Endothelial cell of umbilical vein (primary cell): ENCODE results near the gene LDLRAD4. TPM values are rescaled to one million over a fixed set of nuclear protein-coding genes. Genes with fewer than 3 reads are reported as not detected.

Experiments
- BruUV-seq: library from RNA; stranded (reverse); fragments of 400-500 nt; replicated peaks from 2 replicates; lab custom pipeline; 2021; lab: Mats Ljungman, UMichigan
- CTCF ChIA-PET: fragments of 300-600, 350-600 bp; sonication (Branson Sonifier 250); formaldehyde crosslinking; loops from one replicate; lab custom pipeline; 2021; ENCODE audit warnings: antibody characterized with exemption, inconsistent platforms; lab: Charles Lee
- POLR2A ChIA-PET: fragments of 300-600, 350-600 bp; sonication (Branson Sonifier 250); formaldehyde crosslinking; loops from one replicate; lab custom pipeline; 2021; ENCODE audit warnings: antibody characterized with exemption, inconsistent platforms; lab: Charles Lee
- DNase-seq: peaks from one replicate; pipeline ENCODE4 v3.0.0-alpha.2; 2011; ENCODE audit warnings: low read depth, low spot score
- FAIRE-seq: peaks from 2 replicates; lab custom pipeline; 2011; peaks lifted over from hg19 to GRCh38; lab: Jason Lieb, UNC
- H2AFZ ChIP-seq: 2 replicates; pipeline ENCODE4 v1.6.0; 2012; ENCODE audit warnings: low read depth, low read length, control low read depth, inconsistent platforms
- H3K27ac ChIP-seq: 2 replicates; pipeline ENCODE4 v1.5.1; 2011; ENCODE audit warnings: low read depth, mild to moderate bottlenecking, control low read depth, low read length, moderate library complexity; ENCODE audit not compliant: insufficient read depth
- H3K27me3 ChIP-seq, 2 experiments: 2 replicates each; pipeline versions ENCODE4 v1.6.0 to v1.6.1; 2011; ENCODE audit warnings: low read length in 2 of 2, mixed read lengths in 1 of 2; ENCODE audit not compliant: control insufficient read depth in 2 of 2, insufficient read depth in 2 of 2
- H3K36me3 ChIP-seq, 2 experiments: 2 replicates in 1 of 2; 3 replicates in 1 of 2; pipeline ENCODE4 v1.5.1; 2011; ENCODE audit warnings: low read length in 2 of 2, mild to moderate bottlenecking in 1 of 2, moderate library complexity in 1 of 2; ENCODE audit not compliant: control insufficient read depth in 2 of 2, insufficient read depth in 2 of 2; ENCODE audit errors: extremely low read depth in 1 of 2
- H3K4me1 ChIP-seq: 3 replicates; pipeline ENCODE4 v1.5.1; 2011; ENCODE audit warnings: mild to moderate bottlenecking, low read length; ENCODE audit not compliant: control insufficient read depth, insufficient read depth; ENCODE audit errors: extremely low read depth
- H3K4me2 ChIP-seq: 2 replicates; pipeline ENCODE4 v1.6.1; 2011; ENCODE audit warnings: low read length, control low read depth, mixed read lengths; ENCODE audit not compliant: insufficient read depth
- H3K4me3 ChIP-seq, 3 experiments: fragments of 200-600 bp in 1 of 3; sonication (generic), shearing (Covaris generic) in 1 of 3; replicated peaks in 1 of 3; 2 replicates each; pipeline ENCODE4 v1.5.1; 2011 to 2016; ENCODE audit warnings: control low read depth in 3 of 3, low read length in 3 of 3, mild to moderate bottlenecking in 2 of 3, inconsistent platforms in 1 of 3, low read depth in 1 of 3, moderate library complexity in 1 of 3; ENCODE audit not compliant: insufficient read depth in 1 of 3
- H3K79me2 ChIP-seq: 2 replicates; pipeline ENCODE4 v1.6.0; 2012; ENCODE audit warnings: low read length, inconsistent platforms; ENCODE audit not compliant: control insufficient read depth, insufficient read depth
- H3K9ac ChIP-seq: replicated peaks from 2 replicates; pipeline ENCODE3; 2011; ENCODE audit warnings: low read length, control low read depth; ENCODE audit not compliant: insufficient read depth; ENCODE audit errors: extremely low read depth
- H3K9me1 ChIP-seq: replicated peaks from 3 replicates; pipeline ENCODE4 v1.6.0; 2011; ENCODE audit warnings: mild to moderate bottlenecking, low read length; ENCODE audit not compliant: control insufficient read depth, insufficient read depth; ENCODE audit errors: extremely low read depth
- H3K9me3 ChIP-seq: replicated peaks from 2 replicates; pipeline ENCODE4 v1.5.1; 2012; ENCODE audit warnings: low read length, inconsistent platforms; ENCODE audit not compliant: control insufficient read depth, insufficient read depth
- H4K20me1 ChIP-seq: replicated peaks from 2 replicates; pipeline ENCODE3; 2011; ENCODE audit warnings: mild to moderate bottlenecking, low read length; ENCODE audit not compliant: control insufficient read depth, insufficient read depth; ENCODE audit errors: extremely low read depth
- EZH2 ChIP-seq: IDR thresholded peaks from 2 replicates; pipeline ENCODE4 v1.6.1; 2012; ENCODE audit warnings: borderline replicate concordance, low read depth, mild to moderate bottlenecking, moderate library complexity, low read length, inconsistent platforms; ENCODE audit not compliant: severe bottlenecking
- FOS ChIP-seq: IDR thresholded peaks from 2 replicates; pipeline ENCODE4 v1.6.1; 2011; ENCODE audit warnings: mild to moderate bottlenecking, low read length, moderate library complexity, borderline replicate concordance; ENCODE audit not compliant: insufficient read depth
- GATA2 ChIP-seq: IDR thresholded peaks from 2 replicates; pipeline ENCODE4 v1.7.0; 2011; ENCODE audit warnings: low read depth, mild to moderate bottlenecking, moderate library complexity, mixed read lengths, low read length; ENCODE audit not compliant: insufficient read length, insufficient read depth
- JUN ChIP-seq: IDR thresholded peaks from 2 replicates; pipeline ENCODE4 v1.6.1; 2011; ENCODE audit warnings: borderline replicate concordance, low read depth; ENCODE audit not compliant: insufficient read length, insufficient read depth
- MYC ChIP-seq: IDR thresholded peaks from one replicate; pipeline ENCODE4 v1.6.1; 2011; ENCODE audit warnings: mild to moderate bottlenecking, low read depth, low read length
- POLR2A ChIP-seq: IDR thresholded peaks from 2 replicates; pipeline ENCODE4 v1.6.1; 2012; ENCODE audit warnings: low read depth, mild to moderate bottlenecking, control low read depth, low read length
- POLR2AphosphoS5 ChIP-seq: IDR thresholded peaks from 2 replicates; pipeline ENCODE4 v1.6.1; 2012; ENCODE audit warnings: low read depth, mild to moderate bottlenecking, control low read depth, low read length, moderate library complexity; ENCODE audit not compliant: insufficient read depth
- dilution Hi-C: fragments of 300-500 bp; cut with MboI; formaldehyde crosslinking; loops from one replicate; pipeline ENCODE4 v1.15.0; 2019; ENCODE audit warnings: low sequenced_read_pairs; ENCODE audit not compliant: extremely low pct_ligation_motif_present
- intact Hi-C: fragments of 100-400 bp; cut with micrococcal nuclease; formaldehyde crosslinking; loops from one replicate; pipeline ENCODE4 v1.10.0; 2022
- polyA plus RNA-seq, 4 experiments: library from polyadenylated mRNA; depleted of rRNA in 3 of 4; stranded (reverse) in 3 of 4; unstranded in 1 of 4; fragments of >200 nt; gene quantifications; 2 replicates each; pipeline versions ENCODE4 v1.2.1 to v1.2.3, GENCODE V29; 2011 to 2012; ENCODE audit warnings: missing spikeins in 1 of 4
- total RNA-seq: library from RNA; stranded (reverse); gene quantifications from 2 replicates; pipeline ENCODE4 v1.2.3, GENCODE V29; 2021
- TF ChIP-seq, protein P1 (sequence below): IDR thresholded peaks from 2 replicates; pipeline ENCODE4 v1.6.1; 2011; ENCODE audit not compliant: insufficient read depth, insufficient read length
- TF ChIP-seq, protein P2 (sequence below), 2 donors: IDR thresholded peaks; 1 replicate in 1 of 2; 2 replicates in 1 of 2; pipeline ENCODE4 v1.5.1; 2011; ENCODE audit warnings: low read length in 2 of 2, mild to moderate bottlenecking in 2 of 2, moderate library complexity in 2 of 2, control low read depth in 1 of 2, inconsistent platforms in 1 of 2, low read depth in 1 of 2; ENCODE audit not compliant: insufficient read depth in 1 of 2; ENCODE audit errors: extremely low read depth in 1 of 2

The LDLRAD4 gene
- total and polyA plus RNA-seq, 2 donors (not counting 3 experiments of a cell fraction or from before 2014, with no cell fraction given), result 5.2 to 6.5 TPM

DNA sequence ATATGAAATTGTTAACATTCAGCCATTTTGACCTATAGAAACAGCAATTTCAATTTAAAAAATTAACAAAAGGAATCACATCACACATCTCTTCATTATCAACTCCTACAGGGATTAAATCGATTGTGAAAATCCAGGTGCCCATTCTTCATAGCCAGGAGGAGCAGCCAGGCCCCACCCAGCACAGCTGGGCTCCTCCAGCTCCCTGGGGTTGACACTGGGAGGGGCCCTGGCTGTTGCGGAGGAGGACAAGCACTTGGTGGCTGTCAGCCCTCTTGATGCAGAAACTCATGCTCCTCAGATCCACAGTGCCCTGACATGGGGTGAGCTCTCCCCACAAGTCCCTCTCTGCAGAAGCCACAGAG, 408.0 kb downstream of the LDLRAD4 start:
- no peaks in the 10 kb centered on the region for H4K20me1 ChIP-seq
- no peaks in the 10 kb centered on the region for H3K9me1 ChIP-seq
- BruUV-seq, result no TSS peak
- intact Hi-C loops, result no loop called here
- H3K27ac ChIP-seq, result no peak overlapping the region
- ChIA-PET CTCF (interaction anchor here (1.0 to 1.2 kb wide), 3 partner anchors 13 to 68 kb away, joined by 3 to 4 read pairs (median 3); no protein-coding TSS in a partner anchor), POLR2A (no interaction called here)
- no peaks in the 10 kb centered on the region for H3K79me2 ChIP-seq
- H3K4me1 ChIP-seq, result no peaks in the 10 kb centered on the region
- H3K9me3 ChIP-seq, result no peaks in the 10 kb centered on the region
- H3K4me3 ChIP-seq, result no peak overlapping the region
- dilution Hi-C loops, result no loop called here
- no peaks in the 10 kb centered on the region for H3K27me3 ChIP-seq
- H3K4me2 ChIP-seq, result no peak overlapping the region
- FAIRE-seq (no peak), DNase-seq (no peak)
- H2AFZ ChIP-seq, result no peak overlapping the region
- no peaks in the 10 kb centered on the region for H3K36me3 ChIP-seq
- no peak overlapping the region for H3K9ac ChIP-seq
- TF ChIP-seq, protein P1, sequence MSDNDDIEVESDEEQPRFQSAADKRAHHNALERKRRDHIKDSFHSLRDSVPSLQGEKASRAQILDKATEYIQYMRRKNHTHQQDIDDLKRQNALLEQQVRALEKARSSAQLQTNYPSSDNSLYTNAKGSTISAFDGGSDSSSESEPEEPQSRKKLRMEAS, result no peak
- TF ChIP-seq JUN, result no peak
- TF ChIP-seq MYC, result no peak
- no peak for TF ChIP-seq EZH2
- TF ChIP-seq, protein P2, sequence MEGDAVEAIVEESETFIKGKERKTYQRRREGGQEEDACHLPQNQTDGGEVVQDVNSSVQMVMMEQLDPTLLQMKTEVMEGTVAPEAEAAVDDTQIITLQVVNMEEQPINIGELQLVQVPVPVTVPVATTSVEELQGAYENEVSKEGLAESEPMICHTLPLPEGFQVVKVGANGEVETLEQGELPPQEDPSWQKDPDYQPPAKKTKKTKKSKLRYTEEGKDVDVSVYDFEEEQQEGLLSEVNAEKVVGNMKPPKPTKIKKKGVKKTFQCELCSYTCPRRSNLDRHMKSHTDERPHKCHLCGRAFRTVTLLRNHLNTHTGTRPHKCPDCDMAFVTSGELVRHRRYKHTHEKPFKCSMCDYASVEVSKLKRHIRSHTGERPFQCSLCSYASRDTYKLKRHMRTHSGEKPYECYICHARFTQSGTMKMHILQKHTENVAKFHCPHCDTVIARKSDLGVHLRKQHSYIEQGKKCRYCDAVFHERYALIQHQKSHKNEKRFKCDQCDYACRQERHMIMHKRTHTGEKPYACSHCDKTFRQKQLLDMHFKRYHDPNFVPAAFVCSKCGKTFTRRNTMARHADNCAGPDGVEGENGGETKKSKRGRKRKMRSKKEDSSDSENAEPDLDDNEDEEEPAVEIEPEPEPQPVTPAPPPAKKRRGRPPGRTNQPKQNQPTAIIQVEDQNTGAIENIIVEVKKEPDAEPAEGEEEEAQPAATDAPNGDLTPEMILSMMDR (IDR thresholded peaks at IDR 0.05; ENCODE audit: extremely low read depth in 1 of 2, insufficient read depth in 1 of 2, low read depth in 1 of 2, low read length in 2 of 2), result no peak
- no peak for TF ChIP-seq POLR2A
- no peak for TF ChIP-seq FOS
- TF ChIP-seq POLR2AphosphoS5, result no peak
- TF ChIP-seq GATA2, result no peak
